Measurements from ENCODE around the gene GP2. TPM values are rescaled to one million over a fixed set of nuclear protein-coding genes. Genes with fewer than 3 reads are reported as not detected.

The GP2 gene
- polyA plus RNA-seq (2012; ENCODE audit: low read depth, missing spikeins): not detected

DNA sequence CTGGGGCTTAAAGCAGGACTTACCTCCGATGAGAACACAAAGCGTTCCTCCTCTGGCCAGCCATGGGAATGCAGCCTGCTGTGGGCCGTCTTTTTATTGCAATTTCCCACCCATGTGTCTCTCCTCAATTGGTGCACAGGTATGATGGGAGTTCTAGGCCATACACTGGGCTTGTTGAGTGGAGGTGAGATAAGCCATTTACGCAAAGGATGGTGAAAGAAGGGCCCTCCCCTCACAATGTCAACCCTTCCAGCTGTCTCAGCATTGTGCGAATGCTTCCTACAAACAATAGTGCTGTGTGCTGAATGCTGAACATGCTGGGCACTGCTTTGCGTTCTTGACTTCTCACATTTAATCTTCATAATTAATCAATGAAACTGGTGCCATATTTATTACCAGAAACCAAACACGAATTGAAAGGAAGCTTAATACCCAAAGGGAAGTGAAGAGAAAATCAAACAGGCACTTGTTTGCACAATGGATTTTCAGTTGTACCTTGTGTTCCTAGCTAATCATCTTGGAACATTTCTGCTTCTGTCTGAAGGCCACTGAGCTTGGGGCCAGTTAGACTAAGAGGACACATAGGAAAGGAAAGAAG, at the start of gene GP2:
Gene GP2, minus strand, starts transcription at position 70 of the 598 bp plus-strand sequence. CDS start 1,082 bp downstream, outside the sequence.
- TF ChIP-seq PAX5 (IDR thresholded peaks at IDR 0.05; ENCODE audit: insufficient read depth, low read length, severe bottlenecking): no peak
- TF ChIP-seq POU2F2 (IDR thresholded peaks at IDR 0.05; ENCODE audit: low read depth, low read length): no peak
- TF ChIP-seq POLR2A (IDR thresholded peaks at IDR 0.05; ENCODE audit: low read depth, low read length): no peak
- TF ChIP-seq POLR2AphosphoS5 (IDR thresholded peaks at IDR 0.05; ENCODE audit: low read depth, low read length): no peak
- no peak for TF ChIP-seq TAF1 (IDR thresholded peaks at IDR 0.05; ENCODE audit: low read depth, low read length)
- no peak for TF ChIP-seq SPI1 (IDR thresholded peaks at IDR 0.05; ENCODE audit: low read depth, low read length)
- DNase-seq (ENCODE audit: insufficient read length, low spot score) (no peak), FAIRE-seq (no peak)

DNA sequence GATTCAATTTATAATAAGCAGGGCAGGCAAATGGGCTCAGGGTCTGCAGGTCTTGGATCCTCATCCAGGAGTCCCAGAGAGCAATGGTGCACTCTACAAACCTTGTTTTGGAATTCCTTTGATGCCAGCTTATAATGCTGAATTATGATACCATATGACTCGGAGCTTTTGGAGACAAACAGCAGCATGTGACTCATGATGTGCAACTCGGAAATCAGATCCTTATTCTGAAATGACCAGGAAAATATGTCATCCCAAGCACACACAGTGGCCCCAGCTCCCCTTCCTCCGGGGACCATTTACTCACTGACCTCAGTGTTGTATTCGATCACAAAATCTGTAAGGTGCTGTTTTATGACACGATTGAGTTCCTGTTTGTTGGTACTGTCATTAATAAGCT, 45.4 kb upstream of the GP2 start:
- DNase-seq (ENCODE audit: insufficient read length, low spot score) (no peak), FAIRE-seq (no peak)
- TF ChIP-seq POU2F2 (IDR thresholded peaks at IDR 0.05; ENCODE audit: low read depth, low read length) (no peak), POLR2AphosphoS5 (IDR thresholded peaks at IDR 0.05; ENCODE audit: low read depth, low read length) (no peak), SPI1 (IDR thresholded peaks at IDR 0.05; ENCODE audit: low read depth, low read length) (no peak), PAX5 (IDR thresholded peaks at IDR 0.05; ENCODE audit: insufficient read depth, low read length, severe bottlenecking) (no peak), POLR2A (IDR thresholded peaks at IDR 0.05; ENCODE audit: low read depth, low read length) (no peak), TAF1 (IDR thresholded peaks at IDR 0.05; ENCODE audit: low read depth, low read length) (no peak)

DNA sequence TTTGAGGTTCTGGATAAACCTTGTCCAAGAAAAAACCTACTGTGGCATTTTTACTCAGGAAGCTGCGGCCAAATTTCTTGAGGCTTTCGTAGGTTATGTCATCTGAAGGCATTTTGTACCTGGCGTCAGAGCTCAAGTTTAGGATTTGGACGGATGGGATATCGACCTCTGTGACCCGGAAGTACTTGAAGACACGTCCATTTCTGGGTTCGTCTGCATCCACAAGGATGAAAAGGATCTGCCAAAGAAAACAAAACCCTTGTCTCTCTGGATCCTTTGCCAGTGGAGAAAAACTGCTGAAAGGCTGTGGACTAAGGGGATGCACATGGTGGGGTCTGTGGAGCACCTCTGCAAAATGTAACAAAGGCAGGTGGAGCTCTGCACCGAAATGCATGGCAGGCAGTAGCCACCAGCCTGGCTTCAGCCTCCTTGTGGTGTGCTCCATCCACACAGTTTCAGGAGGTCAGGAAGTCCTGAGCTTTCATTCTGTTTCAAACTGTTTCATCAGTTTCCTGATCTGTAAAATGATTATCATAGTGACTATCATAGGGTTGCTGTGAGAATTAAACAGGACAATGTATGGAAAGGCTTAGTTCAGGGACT, 42.2 kb upstream of the GP2 start:
- TF ChIP-seq PAX5 (IDR thresholded peaks at IDR 0.05; ENCODE audit: insufficient read depth, low read length, severe bottlenecking) (no peak), POLR2A (IDR thresholded peaks at IDR 0.05; ENCODE audit: low read depth, low read length) (no peak), SPI1 (IDR thresholded peaks at IDR 0.05; ENCODE audit: low read depth, low read length) (no peak), TAF1 (IDR thresholded peaks at IDR 0.05; ENCODE audit: low read depth, low read length) (no peak), POU2F2 (IDR thresholded peaks at IDR 0.05; ENCODE audit: low read depth, low read length) (no peak), POLR2AphosphoS5 (IDR thresholded peaks at IDR 0.05; ENCODE audit: low read depth, low read length) (no peak)
- no peak for FAIRE-seq

DNA sequence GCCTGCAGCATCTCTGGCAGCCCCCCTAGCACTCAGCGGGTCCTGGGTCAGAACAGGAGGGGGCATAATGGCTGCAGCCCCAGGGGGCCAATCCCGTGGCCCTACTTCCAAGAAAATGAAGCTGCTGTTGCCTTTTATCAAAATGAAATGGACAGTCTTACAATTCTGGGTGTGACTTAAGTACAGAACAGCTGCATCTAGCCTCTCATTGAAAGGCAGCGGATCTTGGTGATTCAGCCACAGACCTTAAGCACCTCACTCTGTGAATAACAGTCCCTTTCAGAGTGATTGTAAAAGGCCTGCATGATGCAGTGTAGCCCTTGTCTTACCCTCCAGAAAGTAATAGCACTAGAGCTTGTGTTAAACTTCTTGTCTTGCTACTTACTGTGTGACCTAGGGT, 36.7 kb upstream of the GP2 start:
- no peak for FAIRE-seq
- no peak for DNase-seq (ENCODE audit: insufficient read length, low spot score)
- no peak for TF ChIP-seq SPI1 (IDR thresholded peaks at IDR 0.05; ENCODE audit: low read depth, low read length)
- no peak for TF ChIP-seq TAF1 (IDR thresholded peaks at IDR 0.05; ENCODE audit: low read depth, low read length)
- no peak for TF ChIP-seq PAX5 (IDR thresholded peaks at IDR 0.05; ENCODE audit: insufficient read depth, low read length, severe bottlenecking)
- no peak for TF ChIP-seq POLR2AphosphoS5 (IDR thresholded peaks at IDR 0.05; ENCODE audit: low read depth, low read length)
- TF ChIP-seq POU2F2 (IDR thresholded peaks at IDR 0.05; ENCODE audit: low read depth, low read length): no peak
- no peak for TF ChIP-seq POLR2A (IDR thresholded peaks at IDR 0.05; ENCODE audit: low read depth, low read length)

More for the DNA sequence above, 42.2 kb upstream of the GP2 start:
- DNase-seq (ENCODE audit: insufficient read length, low spot score): no peak

DNA sequence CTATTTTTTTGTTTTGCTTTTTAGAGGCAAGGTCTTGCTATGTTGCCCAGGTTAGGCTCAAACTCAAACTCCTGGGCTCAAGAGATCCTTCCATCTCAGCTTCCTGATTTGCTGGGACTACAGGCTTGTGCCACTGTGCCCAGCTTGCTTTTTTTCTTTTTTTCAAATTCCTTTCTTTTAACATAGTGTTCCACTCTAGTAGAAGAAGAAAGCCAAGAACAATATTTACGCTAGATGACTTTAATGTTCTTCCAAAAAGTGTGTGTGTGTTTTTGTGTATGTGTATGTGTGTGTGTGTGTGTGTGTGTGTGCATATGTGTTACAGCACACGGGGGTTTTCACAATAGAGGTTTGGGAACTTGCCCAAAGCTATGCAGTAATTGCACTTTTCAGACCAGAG, 35.9 kb upstream of the GP2 start:
- no peak for TF ChIP-seq POLR2A (IDR thresholded peaks at IDR 0.05; ENCODE audit: low read depth, low read length)
- TF ChIP-seq TAF1 (IDR thresholded peaks at IDR 0.05; ENCODE audit: low read depth, low read length): no peak
- TF ChIP-seq SPI1 (IDR thresholded peaks at IDR 0.05; ENCODE audit: low read depth, low read length): no peak
- TF ChIP-seq PAX5 (IDR thresholded peaks at IDR 0.05; ENCODE audit: insufficient read depth, low read length, severe bottlenecking): no peak
- no peak for TF ChIP-seq POLR2AphosphoS5 (IDR thresholded peaks at IDR 0.05; ENCODE audit: low read depth, low read length)
- no peak for TF ChIP-seq POU2F2 (IDR thresholded peaks at IDR 0.05; ENCODE audit: low read depth, low read length)
- FAIRE-seq (no peak), DNase-seq (ENCODE audit: insufficient read length, low spot score) (no peak)

DNA sequence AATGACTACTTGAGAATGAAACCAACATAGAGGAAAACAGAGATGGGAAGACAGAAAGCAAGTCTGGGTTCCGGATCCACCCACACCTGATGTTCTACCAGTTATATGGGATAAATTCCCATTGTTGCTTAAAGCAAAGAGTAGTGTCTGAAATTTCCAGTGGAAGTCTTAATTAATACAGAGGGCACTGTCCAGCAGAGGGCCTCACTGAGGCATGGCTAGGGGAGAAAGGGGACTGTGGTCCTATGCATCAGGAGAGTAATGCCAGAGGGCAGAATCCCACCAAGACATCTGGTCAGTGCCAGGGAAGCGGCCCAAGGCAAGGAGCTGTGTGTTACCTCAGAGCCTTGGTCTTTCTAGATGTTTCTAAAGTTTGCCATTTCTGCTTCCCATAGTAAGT, 32.7 kb upstream of the GP2 start:
- no peak for TF ChIP-seq PAX5 (IDR thresholded peaks at IDR 0.05; ENCODE audit: insufficient read depth, low read length, severe bottlenecking)
- TF ChIP-seq POLR2A (IDR thresholded peaks at IDR 0.05; ENCODE audit: low read depth, low read length): no peak
- TF ChIP-seq TAF1 (IDR thresholded peaks at IDR 0.05; ENCODE audit: low read depth, low read length): no peak
- TF ChIP-seq POLR2AphosphoS5 (IDR thresholded peaks at IDR 0.05; ENCODE audit: low read depth, low read length): no peak
- no peak for TF ChIP-seq POU2F2 (IDR thresholded peaks at IDR 0.05; ENCODE audit: low read depth, low read length)
- TF ChIP-seq SPI1 (IDR thresholded peaks at IDR 0.05; ENCODE audit: low read depth, low read length): no peak
- no peak for FAIRE-seq
- DNase-seq (ENCODE audit: insufficient read length, low spot score): no peak

DNA sequence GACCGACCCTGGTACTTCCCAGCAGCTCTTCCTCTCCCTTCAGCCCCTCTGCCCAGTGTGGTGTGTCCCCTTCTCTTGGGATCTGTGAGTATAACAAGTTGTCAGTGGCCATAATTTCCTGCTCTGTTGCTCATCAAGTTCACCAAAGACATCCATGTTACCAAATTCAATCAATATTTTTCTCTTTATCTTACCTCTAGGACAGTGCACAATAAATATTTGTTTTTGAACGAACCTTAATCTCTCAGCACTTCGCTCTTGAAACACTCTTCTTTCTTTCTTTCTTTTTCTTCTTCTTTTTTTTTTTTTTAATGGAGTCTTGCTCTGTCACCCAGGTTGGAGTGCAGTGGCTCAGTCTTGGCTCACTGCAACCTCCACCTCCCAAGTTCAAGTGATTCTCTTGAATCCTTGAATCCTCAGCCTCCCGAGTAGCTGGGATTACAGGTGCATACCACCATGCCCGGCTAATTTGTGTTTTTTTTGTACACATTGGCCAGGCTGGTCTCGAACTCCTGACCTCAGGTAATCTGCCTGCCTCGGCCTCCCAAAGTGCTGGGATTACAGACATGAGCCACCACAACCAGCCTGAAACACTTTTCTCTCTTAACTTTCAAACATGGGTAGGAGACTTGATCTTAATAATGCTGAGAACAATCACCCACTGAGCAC, 27.9 kb upstream of the GP2 start:
- TF ChIP-seq POLR2A (IDR thresholded peaks at IDR 0.05; ENCODE audit: low read depth, low read length) (no peak), TAF1 (IDR thresholded peaks at IDR 0.05; ENCODE audit: low read depth, low read length) (no peak), PAX5 (IDR thresholded peaks at IDR 0.05; ENCODE audit: insufficient read depth, low read length, severe bottlenecking) (no peak), POU2F2 (IDR thresholded peaks at IDR 0.05; ENCODE audit: low read depth, low read length) (no peak), SPI1 (IDR thresholded peaks at IDR 0.05; ENCODE audit: low read depth, low read length) (no peak), POLR2AphosphoS5 (IDR thresholded peaks at IDR 0.05; ENCODE audit: low read depth, low read length) (no peak)
- DNase-seq (ENCODE audit: insufficient read length, low spot score) (no peak), FAIRE-seq (no peak)

DNA sequence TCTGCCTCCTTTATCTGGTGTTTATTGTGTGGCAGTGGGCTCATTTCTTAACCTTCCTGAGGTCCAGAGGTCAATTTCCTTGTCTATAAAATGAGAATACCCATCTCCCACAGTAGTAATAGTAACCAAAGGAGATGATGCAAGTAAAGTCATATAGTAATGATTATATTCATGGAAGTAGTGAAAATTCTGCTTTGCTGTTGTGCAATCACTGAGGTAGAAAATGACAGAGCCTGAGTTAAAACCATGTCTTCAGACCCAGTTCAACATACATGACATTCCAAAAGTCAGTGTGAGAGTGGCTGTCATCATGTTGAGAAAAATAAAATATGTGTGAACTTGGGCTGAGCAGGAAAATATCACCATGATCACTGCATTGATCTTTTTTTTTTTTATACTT, 26.1 kb upstream of the GP2 start:
- no peak for DNase-seq (ENCODE audit: insufficient read length, low spot score)
- no peak for TF ChIP-seq POLR2AphosphoS5 (IDR thresholded peaks at IDR 0.05; ENCODE audit: low read depth, low read length)
- no peak for TF ChIP-seq TAF1 (IDR thresholded peaks at IDR 0.05; ENCODE audit: low read depth, low read length)
- no peak for TF ChIP-seq POU2F2 (IDR thresholded peaks at IDR 0.05; ENCODE audit: low read depth, low read length)
- TF ChIP-seq SPI1 (IDR thresholded peaks at IDR 0.05; ENCODE audit: low read depth, low read length): no peak
- TF ChIP-seq PAX5 (IDR thresholded peaks at IDR 0.05; ENCODE audit: insufficient read depth, low read length, severe bottlenecking): no peak
- TF ChIP-seq POLR2A (IDR thresholded peaks at IDR 0.05; ENCODE audit: low read depth, low read length): no peak
- FAIRE-seq: no peak

DNA sequence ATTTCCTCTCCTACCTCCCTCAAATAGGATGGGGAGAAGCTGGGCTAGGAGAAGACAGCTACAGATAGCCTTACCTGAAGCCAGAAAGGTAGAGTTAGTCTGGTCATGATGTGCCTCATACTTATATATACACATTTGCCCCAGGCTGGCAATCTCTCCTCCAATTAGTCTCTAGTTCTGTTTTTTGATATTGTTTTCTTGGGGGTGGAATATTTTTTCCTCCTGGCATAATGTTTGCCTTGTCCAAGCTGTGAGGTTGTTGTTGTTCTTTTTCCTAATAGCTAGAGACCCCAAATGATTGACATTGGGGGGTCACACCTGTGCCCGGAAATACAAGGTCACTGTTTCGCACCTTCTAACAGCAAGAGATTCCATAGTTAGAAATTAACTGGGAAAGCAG, 25.3 kb upstream of the GP2 start, which contains the start of gene UMOD:
Gene UMOD, minus strand, starts transcription at position 101 of the 400 bp plus-strand sequence. CDS start 1,978 bp downstream, outside the sequence.
- FAIRE-seq: no peak
- no peak for DNase-seq (ENCODE audit: insufficient read length, low spot score)
- no peak for TF ChIP-seq POLR2A (IDR thresholded peaks at IDR 0.05; ENCODE audit: low read depth, low read length)
- no peak for TF ChIP-seq POLR2AphosphoS5 (IDR thresholded peaks at IDR 0.05; ENCODE audit: low read depth, low read length)
- TF ChIP-seq PAX5 (IDR thresholded peaks at IDR 0.05; ENCODE audit: insufficient read depth, low read length, severe bottlenecking): no peak
- no peak for TF ChIP-seq TAF1 (IDR thresholded peaks at IDR 0.05; ENCODE audit: low read depth, low read length)
- no peak for TF ChIP-seq POU2F2 (IDR thresholded peaks at IDR 0.05; ENCODE audit: low read depth, low read length)
- TF ChIP-seq SPI1 (IDR thresholded peaks at IDR 0.05; ENCODE audit: low read depth, low read length): no peak
